GM20000 (cell line): ENCODE results near the gene CCDC87.
"Not testable (repeated sequence)": the region's sequence is repeated elsewhere in the genome, so short reads cannot be mapped to it uniquely, and the experiment has no call there.

Source experiments
- DNase-seq: peaks from one replicate; pipeline ENCODE4 v3.0.0; 2012; ENCODE audit warnings: low spot score
- TF ChIP-seq, protein P1 (sequence below): IDR thresholded peaks from 2 replicates; pipeline ENCODE4 v1.5.1; 2012; ENCODE audit warnings: mild to moderate bottlenecking, control low read depth; ENCODE audit errors: extremely low read depth, missing control alignments

Gene CCDC87

DNA sequence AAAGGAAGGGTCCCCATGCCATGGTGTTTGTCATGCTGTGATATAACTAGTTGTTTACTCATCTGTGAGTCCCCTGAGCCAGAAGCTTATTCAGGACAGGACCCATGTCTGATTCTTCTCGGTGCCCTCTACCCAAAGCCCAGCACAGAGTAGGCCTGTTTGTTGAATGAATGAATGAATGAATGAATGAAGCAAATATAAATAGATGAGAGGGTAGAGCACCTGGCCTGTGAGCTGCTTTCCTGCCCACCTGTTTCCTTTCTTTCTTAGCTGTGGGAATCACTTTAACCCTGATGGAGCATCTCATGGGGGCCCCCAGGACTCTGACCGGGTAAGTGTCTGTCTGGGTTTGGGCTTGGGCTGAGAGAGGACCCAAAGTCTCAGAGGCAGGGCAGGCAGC, 7.4 kb upstream of the CCDC87 start:
- no peak for DNase-seq
- TF ChIP-seq, protein P1, sequence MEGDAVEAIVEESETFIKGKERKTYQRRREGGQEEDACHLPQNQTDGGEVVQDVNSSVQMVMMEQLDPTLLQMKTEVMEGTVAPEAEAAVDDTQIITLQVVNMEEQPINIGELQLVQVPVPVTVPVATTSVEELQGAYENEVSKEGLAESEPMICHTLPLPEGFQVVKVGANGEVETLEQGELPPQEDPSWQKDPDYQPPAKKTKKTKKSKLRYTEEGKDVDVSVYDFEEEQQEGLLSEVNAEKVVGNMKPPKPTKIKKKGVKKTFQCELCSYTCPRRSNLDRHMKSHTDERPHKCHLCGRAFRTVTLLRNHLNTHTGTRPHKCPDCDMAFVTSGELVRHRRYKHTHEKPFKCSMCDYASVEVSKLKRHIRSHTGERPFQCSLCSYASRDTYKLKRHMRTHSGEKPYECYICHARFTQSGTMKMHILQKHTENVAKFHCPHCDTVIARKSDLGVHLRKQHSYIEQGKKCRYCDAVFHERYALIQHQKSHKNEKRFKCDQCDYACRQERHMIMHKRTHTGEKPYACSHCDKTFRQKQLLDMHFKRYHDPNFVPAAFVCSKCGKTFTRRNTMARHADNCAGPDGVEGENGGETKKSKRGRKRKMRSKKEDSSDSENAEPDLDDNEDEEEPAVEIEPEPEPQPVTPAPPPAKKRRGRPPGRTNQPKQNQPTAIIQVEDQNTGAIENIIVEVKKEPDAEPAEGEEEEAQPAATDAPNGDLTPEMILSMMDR = no peak

DNA sequence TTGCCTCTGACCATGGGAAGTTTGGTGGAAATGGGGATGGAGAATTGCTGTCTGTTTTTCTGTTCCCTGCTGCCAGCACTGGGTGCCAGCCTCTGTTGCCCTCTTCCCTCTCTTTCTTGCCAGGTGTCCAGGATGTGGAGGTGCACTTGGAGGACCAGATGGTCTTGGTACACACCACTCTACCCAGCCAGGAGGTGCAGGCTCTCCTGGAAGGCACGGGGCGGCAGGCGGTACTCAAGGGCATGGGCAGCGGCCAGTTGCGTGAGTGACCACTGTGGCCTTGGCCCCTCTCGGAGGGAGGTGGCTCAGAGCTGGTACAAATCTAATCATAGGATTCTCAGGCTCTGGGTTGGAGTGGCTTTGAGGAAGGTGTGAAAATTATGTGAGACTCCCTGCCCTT, 6.1 kb upstream of the CCDC87 start:
- TF ChIP-seq, protein P1 = no peak
- no peak for DNase-seq

DNA sequence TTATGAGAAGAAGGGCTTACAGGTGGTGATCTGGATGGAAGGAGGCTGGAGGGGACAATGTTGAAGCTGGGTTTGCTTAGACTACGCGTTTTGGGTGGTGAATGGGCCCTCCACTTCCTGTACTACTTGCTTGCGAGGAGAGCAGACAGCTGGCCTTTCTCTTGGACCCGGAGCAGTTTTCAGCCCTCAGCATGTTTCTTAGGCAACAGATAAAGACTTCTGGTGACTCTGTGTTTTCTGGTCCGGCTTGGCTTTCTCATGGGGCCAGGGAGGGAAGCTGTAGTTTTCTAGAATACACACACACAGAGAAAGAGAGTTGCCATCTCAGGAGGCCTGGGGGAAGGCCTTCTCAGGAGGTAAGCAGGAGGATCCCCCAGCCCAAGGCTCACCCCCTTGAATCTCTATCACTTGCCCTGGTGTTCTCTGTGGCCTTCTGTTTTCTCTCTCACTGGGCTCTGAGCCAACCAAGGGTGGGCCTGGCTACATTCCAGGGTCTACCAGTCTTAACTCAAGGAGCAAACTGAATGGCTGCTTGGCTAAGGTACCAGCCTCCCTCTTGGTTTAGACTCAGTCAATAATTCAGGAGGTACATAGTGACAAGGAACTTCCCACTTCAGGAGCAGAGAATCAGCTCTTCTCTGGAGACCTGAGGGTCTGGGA, 2.5 kb upstream of the CCDC87 start:
- no peak for DNase-seq
- TF ChIP-seq, protein P1 = no peak

DNA sequence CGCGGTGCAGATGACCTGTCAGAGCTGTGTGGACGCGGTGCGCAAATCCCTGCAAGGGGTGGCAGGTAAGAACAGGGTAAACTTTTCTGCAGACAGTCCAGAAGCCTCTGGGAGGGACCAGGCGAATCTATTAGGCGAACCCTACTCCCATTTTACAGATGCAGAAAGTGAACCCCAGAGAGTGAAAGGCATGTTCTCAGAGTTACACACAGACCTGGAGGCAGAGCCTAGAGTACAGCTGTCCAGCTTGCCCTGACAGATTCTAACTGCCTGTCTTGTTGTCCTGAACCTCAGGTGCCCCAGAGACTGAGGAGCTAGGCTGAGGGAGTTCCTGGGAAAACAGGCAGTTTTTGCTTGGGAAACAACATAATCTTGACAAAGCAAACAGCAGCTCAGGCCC, 787 bp upstream of the CCDC87 start:
- no peak for DNase-seq
- TF ChIP-seq, protein P1 = no peak

DNA sequence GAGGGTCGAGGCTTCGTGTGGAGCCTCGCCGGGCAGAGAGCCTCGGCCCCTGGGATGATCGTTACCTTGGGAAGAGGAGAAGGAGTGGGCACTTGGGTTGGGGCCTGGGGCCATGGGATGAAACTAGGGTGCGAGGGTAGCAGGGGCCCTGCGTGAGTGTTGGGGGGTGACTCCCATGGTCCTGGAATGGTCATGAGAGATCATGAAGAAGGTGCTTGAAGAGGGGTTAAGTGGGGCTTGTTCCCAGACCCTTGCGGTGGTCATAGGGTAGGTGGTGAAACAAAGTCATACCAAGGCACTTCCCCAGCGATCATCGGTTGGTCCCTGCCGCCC, 406 bp upstream of the CCDC87 start:
- TF ChIP-seq, protein P1 = no peak
- no peak for DNase-seq

DNA sequence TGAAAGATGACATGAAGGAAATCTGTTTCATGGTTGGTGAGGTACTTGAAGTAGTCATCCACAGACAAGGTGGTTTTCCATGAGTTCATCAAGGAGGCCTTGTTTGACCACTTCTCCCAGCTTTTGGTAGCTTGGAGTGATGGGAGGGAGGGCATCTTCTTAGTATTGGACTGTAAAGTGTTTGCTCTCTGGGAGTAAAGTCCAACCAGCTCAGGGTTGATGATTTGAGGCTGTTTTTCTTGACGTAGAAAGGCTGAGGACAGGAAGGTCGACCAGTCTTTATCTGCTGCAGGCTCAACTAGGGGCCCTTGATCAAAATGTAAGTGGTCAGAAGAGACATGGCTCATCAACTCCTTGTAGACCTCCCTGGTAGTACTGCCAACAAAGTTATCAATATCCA, 1.7 kb downstream of the CCDC87 start:
- no peak for DNase-seq
- TF ChIP-seq, protein P1 = no peak

DNA sequence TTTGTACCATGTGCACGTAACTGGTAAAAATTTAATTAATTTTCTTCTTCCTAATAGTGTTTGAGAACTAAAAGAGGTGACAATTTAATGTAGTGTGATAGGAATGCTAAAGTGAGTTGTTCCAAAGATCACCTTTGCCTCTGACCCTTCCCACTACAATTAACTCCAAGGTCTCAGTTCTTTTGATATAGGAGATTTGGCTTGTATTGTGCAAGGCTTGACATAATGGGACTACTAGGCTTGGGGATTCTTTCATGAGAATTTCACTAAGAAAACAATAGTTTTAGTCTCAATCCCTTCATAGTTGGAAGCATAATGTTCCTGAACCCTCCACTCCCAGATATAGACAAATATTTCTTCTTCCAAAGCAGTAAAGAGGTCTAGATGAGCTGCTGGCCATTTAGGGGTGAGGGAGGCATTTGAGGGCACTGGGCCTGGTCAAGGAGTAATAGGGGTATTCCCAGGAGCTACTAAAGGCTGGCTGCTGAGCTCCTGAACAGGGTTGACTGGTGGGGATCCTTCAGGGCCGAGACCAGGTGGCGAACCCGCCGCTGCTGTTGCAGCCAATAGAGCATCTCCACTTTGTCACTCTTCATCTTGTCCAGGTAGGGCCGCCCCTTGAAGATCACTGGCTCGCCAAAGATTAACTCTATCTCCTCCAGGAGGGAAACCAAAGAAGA, 2.7 kb downstream of the CCDC87 start:
- TF ChIP-seq, protein P1 = no peak
- no peak for DNase-seq

DNA sequence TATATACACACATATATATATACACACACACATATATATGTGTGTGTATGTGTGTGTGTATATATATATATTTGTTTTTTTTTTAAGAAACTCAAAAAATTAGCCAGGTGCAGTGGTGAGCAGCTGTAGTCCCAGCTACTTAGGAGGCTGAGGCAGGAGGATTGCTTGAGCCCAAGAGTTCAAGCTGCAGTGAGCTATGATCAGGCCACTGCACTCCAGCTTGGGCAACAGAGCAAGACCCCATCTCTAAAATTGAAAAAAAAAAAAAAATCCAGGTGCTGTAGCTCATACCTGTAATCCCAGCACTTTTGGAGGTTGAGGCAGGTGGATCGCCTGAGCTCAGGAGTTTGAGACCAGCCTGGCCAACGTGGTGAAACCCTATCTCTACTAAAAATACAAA, 3.5 kb downstream of the CCDC87 start:
- not testable (repeated sequence) for DNase-seq
